Ovary (tissue), 9 donors: ENCODE data around the gene FBXL17. TPM values are rescaled to one million over a fixed set of nuclear protein-coding genes. Genes with fewer than 3 reads are reported as not detected.

ENCODE experiments used
- DNase-seq, 5 donors: peaks; one replicate each; pipeline ENCODE4 v3.0.0-alpha.2; 2019 to 2020
- H3K27ac ChIP-seq, 2 donors: fragments of 200-600 bp; one replicate each; pipeline versions ENCODE4 v1.5.1 to v1.8.0; 2019 to 2022
- H3K27me3 ChIP-seq: fragments of 200-600 bp; one replicate; pipeline ENCODE4 v1.8.0; 2022
- H3K36me3 ChIP-seq: fragments of 200-600 bp; sonication (generic); one replicate; pipeline ENCODE4 v1.5.1; 2019
- H3K4me1 ChIP-seq: one replicate; pipeline ENCODE4 v1.8.1; 2013; ENCODE audit warnings: mild to moderate bottlenecking, moderate library complexity; ENCODE audit not compliant: insufficient read depth
- H3K4me3 ChIP-seq: fragments of 200-600 bp; sonication (generic); one replicate; pipeline ENCODE4 v1.5.1; 2017
- H3K9me3 ChIP-seq, 2 donors: fragments of 200-600 bp in 1 of 2; sonication (generic) in 1 of 2; one replicate each; pipeline versions ENCODE4 v1.5.1 to v1.8.1; 2013 to 2019; ENCODE audit warnings: mild to moderate bottlenecking in 1 of 2, moderate library complexity in 1 of 2
- CTCF ChIP-seq, 3 donors: fragments of 450-650 bp in 2 of 3; fragments of 200-600 bp in 1 of 3; IDR thresholded peaks; one replicate each; pipeline versions ENCODE4 v1.5.1 to v1.8.0; 2016 to 2022; ENCODE audit warnings: antibody characterized with exemption in 3 of 3, mild to moderate bottlenecking in 1 of 3
- EP300 ChIP-seq: sonication (generic); formaldehyde crosslinking; IDR thresholded peaks from one replicate; pipeline ENCODE4 v1.6.1; 2017; ENCODE audit warnings: antibody characterized with exemption
- POLR2A ChIP-seq: fragments of 450-650 bp; IDR thresholded peaks from one replicate; pipeline ENCODE4 v1.6.1; 2017; ENCODE audit warnings: antibody characterized with exemption, mild to moderate bottlenecking, moderate library complexity
- WGBS, 3 donors: extraction: QIAGEN DNeasy Blood & Tissue Kit in 1 of 3; methylation state at CpG; one replicate each; pipeline versions ENCODE4 v1.1.5 to v1.1.7; 2013 to 2017; 5-methylcytosine and 5-hydroxymethylcytosine counted together
- intact Hi-C, 4 donors: fragments of 100-400 bp; cut with DNase I; formaldehyde crosslinking; loops; one replicate each; pipeline versions ENCODE4 v1.11.0 to v1.15.1; 2022 to 2023
- polyA plus RNA-seq, 2 donors: library from polyadenylated mRNA; stranded (reverse); fragments of 200-250 nt in 1 of 2; fragments of 350-450 nt in 1 of 2; fragmentation: Illumina TruSeq in 1 of 2; extraction: RNeasy Lipid Tissue Mini Kit (QIAGEN cat#74804) in 1 of 2; gene quantifications; one replicate each; pipeline ENCODE4 v1.2.3, GENCODE V29; 2013 to 2014
- total RNA-seq, 7 donors: library from RNA; depleted of rRNA in 2 of 7; stranded (reverse); fragments of >200 nt in 2 of 7; fragmentation: NEBNext Ultra II Directional in 3 of 7; extraction: Animal tissue kit (Norgen Biotek cat#: 25700) in 3 of 7; gene quantifications; one replicate each; pipeline versions ENCODE4 v1.1.0 to v1.2.4, GENCODE V29; 2016 to 2023
- donor health status: DM: no; HTN: no; CAD: no; lungs with moderate emphysema.
- donor health status: DM: no; HTN: no; CAD: no.
- donor health status: Bipolar disorder and iron deficiency.
- donor health status: DM: yes; HTN: yes; CAD: no.
- donor health status: DM: no; HTN: no; CAD: no.
- donor health status: DM: yes; HTN: yes; CAD: no.

FBXL17 gene
- total and polyA plus RNA-seq, 9 donors = 6.8 to 20.4 (median 15.9) TPM

- no peaks in the 10 kb centered on the region for H3K4me1 ChIP-seq
- H3K27me3 ChIP-seq = no peaks in the 10 kb centered on the region
- intact Hi-C loops = no loop called here
- H3K27ac ChIP-seq = no peak overlapping the region
- H3K36me3 ChIP-seq = no peaks in the 10 kb centered on the region
- no peak overlapping the region for H3K4me3 ChIP-seq
- no peaks in the 10 kb centered on the region for H3K9me3 ChIP-seq
- no peak for DNase-seq
- TF ChIP-seq EP300 (no peak), POLR2A (no peak)
Observed at GRCh38 chr5:108320231-108320630, 61.7 kb downstream of the FBXL17 start.

- intact Hi-C loops = no loop called here
- Histone ChIP-seq H3K27ac (no peak overlapping the region), H3K9me3 (no peaks in the 10 kb centered on the region), H3K36me3 (no peaks in the 10 kb centered on the region), H3K4me3 (no peak overlapping the region), H3K27me3 (no peaks in the 10 kb centered on the region), H3K4me1 (no peaks in the 10 kb centered on the region)
- DNase-seq = no peak
- TF ChIP-seq POLR2A (no peak), CTCF (IDR thresholded peaks at IDR 0.05) (no peak), EP300 (no peak)
Observed at GRCh38 chr5:108315829-108316228, 66.1 kb downstream of the FBXL17 start.

- H3K4me3 ChIP-seq = no peak overlapping the region
- H3K4me1 ChIP-seq = no peaks in the 10 kb centered on the region
- no peaks in the 10 kb centered on the region for H3K27me3 ChIP-seq
- no peak for DNase-seq
- H3K36me3 ChIP-seq = no peaks in the 10 kb centered on the region
- no peak for TF ChIP-seq EP300
- no peak for TF ChIP-seq POLR2A
- TF ChIP-seq CTCF (IDR thresholded peaks at IDR 0.05) = no peak
- WGBS, 3 donors = 93 to 96% (median 94%) methylated on average over 1 of the region's 1 CpG
- H3K9me3 ChIP-seq = no peaks in the 10 kb centered on the region
- intact Hi-C loops = no loop called here
- no peak overlapping the region for H3K27ac ChIP-seq
Observed at GRCh38 chr5:108312258-108312657, 69.6 kb downstream of the FBXL17 start.

- Histone ChIP-seq H3K27ac (no peak overlapping the region), H3K4me3 (no peak overlapping the region), H3K4me1 (no peaks in the 10 kb centered on the region), H3K27me3 (no peaks in the 10 kb centered on the region), H3K9me3 (no peaks in the 10 kb centered on the region), H3K36me3 (no peaks in the 10 kb centered on the region)
- no peak for DNase-seq
- TF ChIP-seq EP300 = no peak
- no peak for TF ChIP-seq POLR2A
- no peak for TF ChIP-seq CTCF (IDR thresholded peaks at IDR 0.05)
- intact Hi-C loops = no loop called here
- 91 to 94% (median 91%) methylated on average over 3 of the region's 3 CpGs for whole genome bisulfite sequencing, 3 donors
Observed at GRCh38 chr5:108311682-108312081, 70.2 kb downstream of the FBXL17 start.

GRCh38 chr5:108303611-108304010 lies 78.3 kb downstream of the FBXL17 start:
- intact Hi-C loops = no loop called here
- no peak for TF ChIP-seq EP300
- TF ChIP-seq POLR2A = no peak
- no peak for TF ChIP-seq CTCF (IDR thresholded peaks at IDR 0.05)
- Histone ChIP-seq H3K27ac (no peak overlapping the region), H3K4me1 (no peaks in the 10 kb centered on the region), H3K27me3 (no peaks in the 10 kb centered on the region), H3K36me3 (no peaks in the 10 kb centered on the region), H3K4me3 (no peak overlapping the region), H3K9me3 (no peaks in the 10 kb centered on the region)
- 85 to 94% (median 87%) methylated on average over 2 of the region's 2 CpGs for WGBS, 3 donors
- no peak for DNase-seq
